Dedifferentiated amniotic fluid mesenchymal stem cell (primary cell): ENCODE measurements around the gene YPEL1.

Source experiments
- DNase-seq: peaks from one replicate; pipeline ENCODE4 v3.0.0-alpha.2; 2016; ENCODE audit errors: extremely low spot score

Gene YPEL1, protein sequence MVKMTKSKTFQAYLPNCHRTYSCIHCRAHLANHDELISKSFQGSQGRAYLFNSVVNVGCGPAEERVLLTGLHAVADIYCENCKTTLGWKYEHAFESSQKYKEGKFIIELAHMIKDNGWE

DNA sequence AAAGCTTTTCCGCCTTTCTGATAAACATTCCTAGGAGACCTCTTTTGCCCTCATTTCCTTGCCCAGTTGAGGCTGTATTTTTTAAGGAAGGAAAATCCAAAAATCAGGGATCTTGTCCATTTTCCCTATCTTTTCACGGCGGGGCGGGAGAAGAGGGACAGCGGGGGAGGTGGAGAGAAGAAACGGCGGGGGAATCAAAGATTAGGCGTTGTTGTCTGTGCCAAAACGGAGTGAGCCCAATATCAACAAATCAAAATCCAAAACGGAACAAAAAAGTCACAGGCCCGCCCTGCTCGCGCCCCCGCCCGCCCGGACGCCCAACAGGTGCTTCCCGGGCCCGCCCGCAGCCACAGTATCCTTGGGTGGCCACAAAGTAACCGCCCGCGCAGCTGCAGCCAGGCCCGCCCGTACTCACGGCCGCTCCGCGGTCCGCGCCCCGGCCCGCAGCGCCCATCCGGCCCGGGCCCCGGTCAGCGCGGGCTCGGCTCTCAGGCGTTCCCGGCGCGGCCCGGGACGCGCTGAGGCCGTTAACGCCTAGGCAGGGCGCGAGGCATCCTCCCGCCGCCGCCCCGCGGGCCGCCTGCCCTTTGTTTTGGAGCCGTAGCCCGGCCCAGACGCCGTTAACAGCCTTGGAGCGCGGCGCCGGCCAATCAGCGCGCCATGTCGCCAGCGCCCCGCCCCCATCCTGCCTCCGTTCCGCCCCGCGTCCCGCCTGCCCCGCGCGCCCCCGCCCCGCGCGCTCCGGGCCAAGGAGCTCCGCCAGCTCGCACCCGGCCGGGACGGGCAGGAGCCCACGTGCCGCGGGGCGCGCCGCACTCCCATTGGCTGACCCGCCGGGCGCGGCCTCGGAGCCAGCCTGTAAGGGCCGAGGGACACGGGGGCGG lies at the start of gene YPEL1:
Gene YPEL1, minus strand, starts transcription at position 595 of the 884 bp plus-strand sequence. CDS start 25,050 bp downstream, outside the sequence.
- peak; percentile 94 for DNase-seq

DNA sequence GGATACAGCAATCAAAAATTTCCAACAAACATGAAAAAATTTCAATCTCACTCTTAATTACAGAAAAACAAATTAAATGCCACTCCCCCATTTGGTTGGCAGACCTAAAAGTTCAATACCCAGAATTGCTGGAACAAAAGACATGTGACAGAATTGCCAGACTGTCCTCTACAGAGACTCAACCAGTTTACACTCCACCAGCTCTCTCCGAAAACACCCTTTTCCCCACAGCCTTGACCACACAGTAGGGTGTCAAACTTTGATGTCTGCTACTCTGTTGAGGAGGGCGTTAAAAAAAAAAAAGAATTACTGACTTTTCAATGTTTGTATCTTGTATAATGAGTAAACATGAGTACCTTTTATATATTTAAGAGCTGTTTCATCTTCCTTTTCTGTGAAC lies 44.7 kb upstream of the YPEL1 start:
- no peak for DNase-seq

DNA sequence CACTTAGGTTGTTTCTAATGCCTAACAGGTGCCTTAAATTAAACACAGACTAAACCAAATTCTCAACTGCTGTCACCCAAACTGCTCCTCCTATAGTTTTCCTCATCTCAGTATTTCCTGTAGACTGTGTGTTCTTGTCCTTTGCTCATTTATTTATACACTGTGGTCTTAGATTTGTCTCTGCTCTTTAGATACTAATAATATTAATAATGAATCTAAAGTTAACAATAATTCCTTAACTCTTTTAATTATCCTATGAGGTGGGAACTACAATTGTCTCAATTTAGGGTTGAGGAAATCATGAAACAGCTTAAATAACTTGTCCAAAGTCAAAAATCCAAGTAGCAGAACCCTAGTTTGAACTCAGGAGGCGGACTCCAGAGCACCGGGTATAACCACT lies 43.9 kb upstream of the YPEL1 start:
- DNase-seq, result no peak

DNA sequence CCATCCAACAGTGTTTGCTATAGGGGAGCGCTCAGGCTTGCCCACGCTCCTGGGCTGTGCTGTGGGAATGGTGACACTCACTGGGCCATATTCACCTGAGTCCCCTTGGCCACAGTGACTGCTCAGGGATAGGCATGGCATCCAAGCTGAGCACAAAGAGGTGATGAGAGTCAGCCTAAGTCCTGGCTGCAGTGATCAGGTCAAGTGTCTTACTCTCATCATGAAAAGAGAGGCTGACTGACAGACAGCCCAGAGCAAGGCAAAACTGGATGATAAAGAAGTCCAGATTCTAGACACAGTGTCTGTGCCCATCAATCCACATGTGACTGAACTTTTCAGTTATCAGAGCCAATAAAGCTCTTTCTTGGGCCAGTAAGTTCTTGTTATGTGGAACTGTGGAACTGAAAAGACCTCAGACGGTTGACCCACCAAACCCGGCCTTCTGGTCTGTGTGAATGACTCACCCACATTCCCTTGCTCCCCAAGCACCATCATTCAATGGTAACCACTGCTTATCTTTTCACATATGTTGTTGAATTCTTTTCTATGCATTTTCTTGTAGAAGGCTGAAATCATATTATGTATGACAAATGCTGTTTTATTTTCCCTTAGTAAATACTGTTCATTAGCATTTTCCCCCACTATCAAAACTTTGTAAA lies 43.2 kb upstream of the YPEL1 start:
- peak; percentile 40 for DNase-seq

DNA sequence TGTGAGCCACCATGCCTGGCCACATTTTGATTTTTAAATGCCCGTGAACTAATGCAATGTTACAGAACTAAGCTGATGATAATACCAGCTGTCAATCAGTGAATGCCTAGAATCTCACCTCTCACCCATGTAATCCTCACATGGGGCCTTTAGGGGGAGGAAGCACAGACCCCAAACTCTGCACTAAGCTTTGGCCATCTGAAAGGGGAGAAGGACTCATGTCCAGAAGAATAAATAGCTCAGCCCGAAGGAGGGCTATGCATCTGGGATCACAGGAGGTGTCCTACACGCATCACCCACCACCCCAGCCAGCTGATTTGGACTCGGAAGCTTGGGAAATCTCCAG lies 36.0 kb upstream of the YPEL1 start:
- no peak for DNase-seq

DNA sequence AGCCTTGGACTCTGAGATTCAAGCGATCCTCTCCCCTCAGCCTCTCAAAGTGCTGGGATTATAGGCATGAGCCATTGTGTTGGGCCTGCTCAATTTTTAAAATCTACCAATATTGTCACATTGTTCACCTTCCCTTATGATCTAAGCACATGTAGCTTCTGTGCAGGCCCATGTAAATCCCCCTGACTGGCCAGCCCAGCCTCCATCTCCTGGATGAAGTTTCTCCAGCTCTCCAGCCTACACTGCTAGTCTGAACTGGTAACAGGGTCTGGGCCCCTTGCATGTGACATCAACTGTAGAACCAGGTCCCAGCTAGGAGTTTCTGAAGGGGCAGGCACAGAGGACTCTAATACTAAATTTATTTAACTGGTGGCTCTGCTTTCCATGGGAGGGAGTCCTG lies 32.8 kb upstream of the YPEL1 start:
- no peak for DNase-seq

DNA sequence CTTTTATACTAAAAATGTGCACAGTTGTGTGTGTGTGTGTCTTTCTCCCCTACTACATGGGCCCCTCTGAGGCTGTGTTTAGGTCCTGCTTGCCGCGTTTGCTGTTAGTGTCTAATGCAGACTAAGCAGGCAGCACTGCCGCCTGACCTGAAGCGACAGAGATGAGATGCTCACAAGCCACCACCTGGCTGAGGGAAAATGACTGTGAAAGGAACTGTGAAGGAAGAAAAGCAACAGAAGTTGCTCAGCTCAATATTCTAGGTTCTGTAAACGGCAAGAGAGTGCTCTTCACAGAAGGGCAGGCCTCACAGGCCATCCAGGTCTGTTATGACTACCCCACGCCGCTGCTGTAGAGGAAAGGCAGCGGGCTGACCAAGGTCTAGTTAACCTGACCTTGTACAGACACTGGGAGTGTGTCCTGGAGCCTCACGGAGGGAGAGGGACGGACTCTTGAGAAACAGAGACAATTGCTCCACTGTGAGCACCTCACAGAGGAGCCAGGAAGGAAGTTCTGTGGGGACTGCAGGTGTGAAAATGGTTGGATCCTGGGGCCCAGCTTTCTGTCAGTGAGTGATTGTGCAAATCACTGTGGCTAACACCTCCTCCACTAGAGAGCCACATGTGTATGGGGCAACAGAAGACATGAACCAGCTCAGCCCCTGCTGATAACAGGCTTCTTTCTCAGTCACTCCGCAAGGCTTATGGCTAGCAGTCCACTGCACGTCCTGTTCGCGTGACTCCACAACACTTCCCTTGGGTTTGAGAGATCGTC lies 31.3 kb upstream of the YPEL1 start:
- no peak for DNase-seq

DNA sequence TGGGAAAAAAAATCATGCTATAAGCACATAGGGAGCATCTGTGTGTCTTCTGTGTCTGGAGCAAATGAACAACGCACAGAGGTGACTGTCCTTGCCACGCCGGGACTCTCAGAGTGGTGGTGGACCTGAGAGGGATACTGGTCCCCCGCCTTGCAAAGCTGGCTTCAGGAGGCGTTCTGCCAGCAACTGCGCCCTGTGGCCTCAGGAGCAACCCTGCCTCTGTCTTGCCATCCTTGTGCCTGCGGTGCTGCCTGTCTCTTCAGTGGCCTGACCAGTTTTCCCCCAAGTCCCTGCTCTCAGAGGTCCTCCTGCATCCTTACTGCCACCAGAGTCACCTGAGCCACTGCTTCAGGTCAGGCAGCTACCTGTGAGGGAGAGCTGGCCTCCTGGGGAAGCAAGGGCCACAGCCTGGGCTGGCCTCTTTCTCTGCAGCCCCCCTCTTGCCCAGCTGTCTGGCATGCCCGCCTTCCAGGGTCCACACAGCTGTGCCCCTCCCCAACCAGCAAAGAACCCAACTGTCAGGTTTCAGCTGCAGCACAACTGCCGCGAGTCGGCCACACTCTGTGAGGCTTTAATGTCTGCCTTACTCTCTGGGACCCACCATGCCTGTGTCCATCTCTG lies 30.4 kb upstream of the YPEL1 start:
- DNase-seq, result no peak

DNA sequence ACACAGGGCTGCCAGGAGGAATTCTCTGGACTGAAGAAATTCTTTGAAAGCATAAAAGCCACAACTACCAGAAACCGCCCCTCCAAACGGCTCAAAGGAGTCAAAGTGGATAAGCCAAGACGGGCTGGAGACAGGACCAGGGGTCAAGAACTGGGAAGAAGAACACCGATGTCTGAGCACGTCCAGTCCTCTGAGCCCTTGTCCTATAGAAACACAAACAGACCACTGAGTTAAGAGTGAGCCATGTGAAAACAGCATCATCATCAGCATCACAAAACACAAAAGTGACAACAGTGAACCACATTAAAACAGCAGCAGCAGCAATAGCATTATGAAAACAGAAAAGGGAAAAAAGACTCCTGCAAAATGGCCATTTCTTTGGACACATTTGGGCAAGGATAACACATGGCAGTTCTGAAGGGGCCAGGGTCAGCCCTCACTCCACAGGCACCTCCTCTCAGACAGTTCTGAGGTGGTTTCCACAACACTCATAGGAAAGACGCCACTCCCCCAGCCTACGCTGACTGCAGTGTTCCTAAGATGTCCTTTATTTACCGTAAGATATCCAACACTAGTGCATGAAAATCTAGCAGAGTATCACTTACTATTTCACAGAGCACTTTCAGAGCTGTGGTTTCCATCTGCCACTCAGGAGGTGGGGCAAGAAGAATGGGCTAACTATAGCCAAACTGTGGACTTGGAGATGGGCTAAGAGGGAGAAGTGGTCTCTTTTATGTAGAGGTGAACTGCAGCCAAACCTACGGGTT lies 28.6 kb upstream of the YPEL1 start:
- DNase-seq, result no peak

DNA sequence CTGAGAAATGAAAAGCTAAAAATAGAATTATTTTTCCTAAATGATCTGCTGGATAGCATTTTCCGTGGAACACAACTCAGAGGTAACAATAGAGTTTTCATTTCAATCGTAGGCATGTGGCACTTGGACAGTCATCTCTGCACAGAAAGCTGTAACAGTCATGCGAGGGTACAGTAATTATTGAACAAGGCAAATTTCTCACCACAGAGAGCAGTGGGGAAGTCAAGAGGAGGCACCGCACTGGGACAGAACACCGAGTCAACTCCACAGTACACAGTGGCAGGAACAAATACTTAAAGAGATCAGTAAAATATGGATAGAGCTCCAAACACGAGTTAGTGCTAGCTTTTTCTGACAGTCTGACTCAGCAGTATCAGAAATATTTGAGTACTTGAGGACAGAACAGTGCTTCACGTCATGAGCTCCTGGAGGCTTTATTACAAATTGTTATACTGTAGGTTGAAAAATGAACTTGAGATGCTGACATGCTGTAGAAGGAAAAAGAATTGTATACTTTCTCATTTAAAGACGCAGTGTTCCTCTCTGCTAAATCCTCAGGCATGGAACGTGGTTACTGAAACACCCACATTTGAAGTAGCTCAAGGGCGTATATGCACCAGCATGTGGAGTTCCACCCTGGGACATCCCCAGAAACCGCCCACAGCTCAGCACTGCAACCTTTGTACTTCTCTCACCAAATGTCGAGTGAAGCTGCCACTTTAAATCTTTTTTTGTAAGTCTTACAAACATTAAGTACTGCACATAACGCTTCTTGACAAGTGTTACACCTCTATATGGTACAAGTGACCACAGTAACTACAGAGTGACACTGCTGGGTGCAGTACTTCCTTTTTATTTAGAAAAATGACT lies 27.4 kb upstream of the YPEL1 start:
- no peak for DNase-seq

DNA sequence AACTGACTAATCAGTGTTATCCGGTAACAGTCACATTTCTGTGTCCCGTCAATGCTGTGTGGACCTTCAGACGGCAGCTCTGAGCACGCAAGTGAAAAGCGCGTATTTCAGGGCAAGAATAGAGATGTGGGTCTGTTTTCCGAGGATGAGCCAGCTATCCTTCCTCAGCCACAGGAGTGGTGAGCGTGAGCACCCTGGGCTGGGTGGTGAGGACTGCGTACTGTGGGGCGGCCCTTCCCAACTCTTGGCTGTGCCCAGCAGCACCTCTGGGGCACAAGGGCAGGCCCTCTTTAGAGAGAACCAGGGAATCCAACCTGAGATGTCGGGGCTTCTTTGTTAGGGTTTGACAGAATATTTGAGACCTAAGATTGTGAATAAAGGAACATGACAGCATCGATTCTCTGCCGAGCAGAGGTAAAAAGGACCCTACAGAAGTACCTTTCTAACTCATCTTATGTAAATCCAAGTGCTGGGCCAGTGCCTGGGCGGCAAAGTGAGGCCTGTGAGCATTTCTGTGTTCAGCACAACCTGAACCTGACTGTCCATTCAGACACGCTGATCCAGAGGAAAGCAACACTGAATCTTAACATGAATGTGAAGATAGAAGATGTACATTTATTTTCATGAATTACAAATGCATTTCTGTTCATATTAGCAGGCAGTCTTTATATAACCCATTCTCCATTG lies 26.5 kb upstream of the YPEL1 start:
- DNase-seq, result no peak

DNA sequence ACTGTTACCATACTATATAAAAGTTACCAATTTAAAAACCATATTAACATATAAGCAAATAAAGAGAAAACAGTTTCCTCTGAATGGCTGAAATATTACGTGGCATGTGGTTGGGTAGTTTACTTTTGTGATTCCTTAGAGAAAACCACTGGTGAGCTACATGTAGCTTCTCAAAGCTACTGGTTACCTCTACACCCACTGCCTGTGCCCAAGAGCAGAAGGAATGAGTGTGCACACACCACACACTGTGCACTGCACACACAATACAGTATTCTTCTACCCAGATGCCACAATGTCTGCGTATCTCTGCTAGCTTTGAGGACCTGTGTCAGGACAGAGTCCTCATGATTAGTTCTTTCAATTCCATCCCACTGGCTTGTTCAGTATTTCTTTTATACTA lies 25.5 kb upstream of the YPEL1 start:
- no peak for DNase-seq

DNA sequence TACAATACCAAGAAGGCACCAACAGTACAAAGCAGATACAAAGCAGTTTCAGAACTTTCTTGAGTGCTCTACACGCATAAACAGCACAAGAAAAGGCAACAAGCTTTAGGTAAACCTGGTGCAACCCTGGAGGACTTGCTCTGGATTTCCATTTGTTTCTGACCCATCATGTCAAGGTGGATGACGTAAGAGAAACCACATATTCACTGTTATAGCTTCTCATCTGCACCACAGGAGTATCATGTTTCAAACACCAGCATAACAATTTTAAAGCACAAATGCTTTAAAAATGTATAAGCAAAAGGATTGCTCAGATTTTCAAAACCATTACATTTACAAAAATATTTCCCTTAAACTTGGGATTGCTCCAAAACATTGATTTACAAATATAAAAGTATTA lies 25.0 kb upstream of the YPEL1 start:
- DNase-seq, result peak; percentile 60

DNA sequence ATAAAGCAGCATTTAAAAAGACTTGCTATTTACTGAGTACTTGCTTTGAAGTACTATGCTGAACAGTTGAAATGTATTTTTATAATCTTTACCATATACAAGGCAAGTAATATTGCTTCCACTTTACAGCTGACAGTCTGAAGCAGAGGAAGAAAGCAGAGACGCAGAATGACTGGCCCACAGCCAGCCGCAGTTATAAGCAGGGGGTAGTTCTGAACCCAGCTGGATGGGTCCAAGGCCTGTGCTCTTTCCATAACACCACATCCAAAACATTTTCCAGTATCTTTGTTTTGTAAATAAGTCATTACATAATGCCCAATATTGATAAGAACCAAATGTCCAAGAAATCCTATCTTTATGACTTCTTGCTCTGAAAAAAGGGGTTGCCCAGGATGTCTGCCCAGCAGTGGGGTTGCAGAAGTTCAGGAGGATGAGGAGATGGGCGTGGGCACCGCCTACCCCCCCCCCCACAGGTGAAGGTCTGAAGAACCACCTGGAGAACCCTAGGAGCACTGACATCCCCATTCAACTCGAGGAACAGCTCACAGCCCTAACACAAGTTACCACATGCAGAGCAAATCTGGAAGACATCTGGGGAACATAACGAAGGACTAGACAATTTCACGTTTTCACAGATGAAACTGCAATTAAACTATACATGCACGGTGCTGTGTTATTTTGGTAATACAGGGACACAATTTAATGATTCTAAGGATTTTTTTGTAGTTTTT lies 24.2 kb upstream of the YPEL1 start:
- no peak for DNase-seq

DNA sequence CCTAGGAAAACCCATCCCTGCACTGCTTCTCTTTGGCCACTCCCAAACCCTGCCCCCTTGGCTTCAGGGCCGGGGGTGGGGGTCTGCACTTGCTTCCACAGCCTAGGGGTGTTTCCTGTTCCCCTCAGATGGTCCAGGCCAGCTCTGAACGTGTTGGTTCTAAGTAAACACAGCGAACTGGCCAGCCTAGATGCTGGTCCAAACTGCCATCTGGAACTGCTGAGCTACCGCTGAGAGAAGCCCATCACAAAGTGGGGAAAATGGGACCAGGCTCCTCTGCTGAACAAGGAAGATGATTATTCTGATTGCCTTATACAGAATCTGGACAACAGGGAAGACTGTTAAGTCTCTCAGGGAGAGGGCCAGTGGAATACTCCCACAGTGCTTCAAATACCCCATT lies 23.5 kb upstream of the YPEL1 start:
- no peak for DNase-seq

DNA sequence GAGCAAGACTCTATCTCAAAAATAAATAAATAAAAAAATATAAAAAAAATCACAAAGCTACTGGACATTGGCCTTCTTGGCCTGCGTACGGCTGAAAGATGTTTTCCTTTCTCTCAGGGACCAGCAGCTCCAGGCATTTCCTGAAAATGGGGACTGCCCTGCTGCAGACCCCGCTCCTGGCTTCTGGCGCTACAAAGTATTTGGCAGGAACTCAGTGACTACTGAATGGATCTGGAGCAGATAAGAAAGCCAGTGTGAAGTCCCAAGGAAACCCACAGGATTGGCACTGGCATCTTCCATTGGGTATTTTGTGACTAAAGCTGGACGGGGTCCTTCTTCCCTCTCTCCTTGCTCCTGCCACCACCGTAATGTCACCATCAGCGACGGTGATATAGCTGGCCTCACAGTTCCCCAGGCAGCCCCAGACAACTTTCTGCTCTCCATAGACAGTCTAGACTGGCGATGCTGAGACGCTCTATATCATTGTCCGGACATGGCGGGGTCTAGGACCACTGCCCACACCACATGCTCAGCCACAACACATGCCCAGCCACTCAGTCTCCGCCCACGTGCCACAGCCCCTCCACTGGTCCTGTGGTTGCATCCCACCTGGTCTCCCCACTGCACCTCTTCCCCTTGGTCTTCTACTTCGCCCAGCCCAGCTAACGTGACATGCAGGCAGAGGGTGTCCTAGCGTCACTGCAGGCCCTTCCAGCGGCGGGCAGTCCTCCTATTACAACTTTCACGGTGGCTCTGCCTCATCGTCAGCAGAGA lies 22.7 kb upstream of the YPEL1 start:
- no peak for DNase-seq

DNA sequence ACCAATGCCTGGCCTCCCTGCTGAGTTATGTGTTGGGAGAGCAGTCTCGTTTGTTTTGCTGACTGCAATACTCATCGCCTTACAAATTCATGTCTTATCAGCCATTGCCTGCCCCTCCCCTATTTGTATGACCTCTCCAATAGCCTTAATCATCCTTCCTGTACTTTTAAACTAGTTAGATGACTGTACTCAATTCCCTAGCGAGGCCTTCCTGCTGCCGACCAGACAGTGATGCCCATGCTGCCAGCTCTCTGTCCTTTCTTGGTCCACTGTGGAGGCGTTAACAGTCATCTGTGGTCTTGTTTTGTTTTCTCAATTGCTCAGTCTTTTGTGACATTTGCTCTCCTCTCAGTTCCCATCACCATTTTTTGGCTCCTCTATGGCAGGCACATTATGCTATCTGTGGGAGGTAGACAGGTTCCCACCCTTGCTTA lies 20.3 kb upstream of the YPEL1 start:
- peak; percentile 41 for DNase-seq

DNA sequence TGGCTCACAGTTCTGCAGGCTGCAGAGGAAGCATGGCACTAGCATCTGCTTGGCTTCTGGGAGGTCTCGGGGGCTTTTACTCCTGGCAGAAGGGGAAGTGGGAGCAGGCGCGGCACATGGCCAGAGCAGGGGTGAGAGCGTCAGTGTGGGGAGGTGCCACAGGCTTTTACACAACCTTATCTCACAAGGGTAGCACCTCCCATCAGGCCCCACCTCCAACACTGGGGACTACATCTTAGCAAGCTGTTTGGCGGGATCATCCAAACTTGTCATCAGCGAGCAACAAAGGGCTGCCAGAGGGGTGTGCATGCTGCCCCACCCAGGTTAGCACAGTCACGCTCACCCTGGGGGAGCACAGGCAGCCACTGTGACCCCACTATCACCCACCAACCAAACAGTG lies 18.9 kb upstream of the YPEL1 start:
- DNase-seq, result no peak
